Ascending aorta (tissue), 2 donors: ENCODE results near the gene C19orf67. TPM values are rescaled to one million over a fixed set of nuclear protein-coding genes. Genes with fewer than 3 reads are reported as not detected.
A peak's percentile ranks its signal among the peaks of the same experiment; 100 is the strongest.

ENCODE experiments used
- DNase-seq, 2 donors: peaks; one replicate each; pipeline ENCODE4 v3.0.0-alpha.2; 2019; ENCODE audit warnings: low spot score in 2 of 2
- H3K27ac ChIP-seq, 2 donors: fragments of 200-600 bp; sonication (generic); one replicate each; pipeline ENCODE4 v1.5.1; 2016 to 2017; ENCODE audit warnings: mild to moderate bottlenecking in 1 of 2
- H3K27me3 ChIP-seq: fragments of 200-600 bp; sonication (generic); one replicate; pipeline ENCODE4 v1.5.1; 2017
- H3K36me3 ChIP-seq, 2 donors: fragments of 200-600 bp; sonication (generic); one replicate each; pipeline ENCODE4 v1.5.1; 2016
- H3K4me1 ChIP-seq, 2 donors: fragments of 200-600 bp; sonication (generic); one replicate each; pipeline ENCODE4 v1.5.1; 2016 to 2017; ENCODE audit warnings: mild to moderate bottlenecking in 1 of 2
- H3K4me3 ChIP-seq, 2 donors: fragments of 200-600 bp; sonication (generic); one replicate each; pipeline ENCODE4 v1.5.1; 2016 to 2017; ENCODE audit warnings: mild to moderate bottlenecking in 1 of 2
- H3K9me3 ChIP-seq, 2 donors: fragments of 200-600 bp; sonication (generic); one replicate each; pipeline ENCODE4 v1.5.1; 2016
- intact Hi-C: fragments of 100-400 bp; cut with DNase I; formaldehyde crosslinking; loops from one replicate; pipeline ENCODE4 v1.15.1; 2023
- total RNA-seq: library from RNA; depleted of rRNA; stranded (reverse); fragments of >200 nt; gene quantifications from one replicate; pipeline ENCODE4 v1.1.0, GENCODE V29; 2016
- TF ChIP-seq, protein P1 (sequence below), 3 experiments: fragments of 200-600 bp in 2 of 3; fragments of 450-650 bp in 1 of 3; sonication (generic) in 2 of 3; IDR thresholded peaks; one replicate each; pipeline ENCODE4 v1.5.1; 2016 to 2019; ENCODE audit warnings: antibody characterized with exemption in 3 of 3, mild to moderate bottlenecking in 1 of 3, moderate library complexity in 1 of 3

C19orf67 gene
- total RNA-seq, 1 donor from 2014 or later, result not detected

- H3K4me1 ChIP-seq, result peaks cover 4 to 14% of the 10 kb centered on the region in 2 donors
- peak overlapping the region; percentile 80 to 93 for H3K4me3 ChIP-seq
- no peaks in the 10 kb centered on the region for H3K9me3 ChIP-seq
- peak in 1 of 2 donors; percentile 77 for DNase-seq
- intact Hi-C loops, result loop anchor here (2.0 to 5.0 kb wide), 3 partner anchors 35 to 415 kb away; partner anchors contain the start of genes GIPC1 and PRKACA
- H3K36me3 ChIP-seq, result no peaks in the 10 kb centered on the region
- H3K27me3 ChIP-seq, result no peaks in the 10 kb centered on the region
- H3K27ac ChIP-seq, result peak overlapping the region; percentile 92 to 97
- TF ChIP-seq, protein P1, sequence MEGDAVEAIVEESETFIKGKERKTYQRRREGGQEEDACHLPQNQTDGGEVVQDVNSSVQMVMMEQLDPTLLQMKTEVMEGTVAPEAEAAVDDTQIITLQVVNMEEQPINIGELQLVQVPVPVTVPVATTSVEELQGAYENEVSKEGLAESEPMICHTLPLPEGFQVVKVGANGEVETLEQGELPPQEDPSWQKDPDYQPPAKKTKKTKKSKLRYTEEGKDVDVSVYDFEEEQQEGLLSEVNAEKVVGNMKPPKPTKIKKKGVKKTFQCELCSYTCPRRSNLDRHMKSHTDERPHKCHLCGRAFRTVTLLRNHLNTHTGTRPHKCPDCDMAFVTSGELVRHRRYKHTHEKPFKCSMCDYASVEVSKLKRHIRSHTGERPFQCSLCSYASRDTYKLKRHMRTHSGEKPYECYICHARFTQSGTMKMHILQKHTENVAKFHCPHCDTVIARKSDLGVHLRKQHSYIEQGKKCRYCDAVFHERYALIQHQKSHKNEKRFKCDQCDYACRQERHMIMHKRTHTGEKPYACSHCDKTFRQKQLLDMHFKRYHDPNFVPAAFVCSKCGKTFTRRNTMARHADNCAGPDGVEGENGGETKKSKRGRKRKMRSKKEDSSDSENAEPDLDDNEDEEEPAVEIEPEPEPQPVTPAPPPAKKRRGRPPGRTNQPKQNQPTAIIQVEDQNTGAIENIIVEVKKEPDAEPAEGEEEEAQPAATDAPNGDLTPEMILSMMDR (IDR thresholded peaks at IDR 0.05), result no peak
Measured at GRCh38 chr19:14081797-14082674, 3.5 kb downstream of the C19orf67 start.

- H3K27me3 ChIP-seq, result no peaks in the 10 kb centered on the region
- no peaks in the 10 kb centered on the region for H3K36me3 ChIP-seq
- H3K4me3 ChIP-seq, result peak overlapping the region; percentile 80 to 93
- no peaks in the 10 kb centered on the region for H3K9me3 ChIP-seq
- DNase-seq, result peak; percentile 94 to 99
- H3K27ac ChIP-seq, result peak overlapping the region; percentile 92 to 97
- intact Hi-C loops, result loop anchor here (2.0 to 5.0 kb wide), 3 partner anchors 36 to 416 kb away; partner anchors contain the start of genes GIPC1 and PRKACA
- H3K4me1 ChIP-seq, result peaks cover 4 to 14% of the 10 kb centered on the region in 2 donors
- TF ChIP-seq, protein P1 (IDR thresholded peaks at IDR 0.05), result no peak
Measured at GRCh38 chr19:14080887-14081796, 4.4 kb downstream of the C19orf67 start.

DNA sequence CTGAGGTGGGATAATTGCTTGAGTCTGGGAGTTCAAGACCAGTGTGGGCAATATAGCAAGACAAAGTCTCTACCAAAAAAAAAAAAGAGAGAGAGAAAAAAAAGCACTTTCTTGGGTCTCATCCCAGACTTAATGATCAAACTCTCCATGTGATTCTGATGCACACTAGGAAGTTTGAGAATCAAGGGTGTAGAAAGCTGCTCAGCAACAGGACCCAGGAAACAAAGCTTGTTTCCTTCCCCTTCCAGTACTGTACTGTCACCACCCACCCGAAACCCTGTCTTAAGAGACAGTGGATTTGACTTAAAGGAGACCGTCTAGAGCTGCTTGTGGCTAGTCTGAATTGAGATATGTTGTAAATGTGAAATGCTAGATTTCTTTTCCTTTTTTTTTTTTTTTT lies 7.2 kb downstream of the C19orf67 start:
- Histone ChIP-seq H3K9me3 (no peaks in the 10 kb centered on the region), H3K27ac (no peak overlapping the region), H3K4me3 (no peak overlapping the region), H3K36me3 (no peaks in the 10 kb centered on the region), H3K4me1 (peaks cover 4 to 19% of the 10 kb centered on the region in 2 donors), H3K27me3 (no peaks in the 10 kb centered on the region)
- TF ChIP-seq, protein P1 (IDR thresholded peaks at IDR 0.05), result no peak
- intact Hi-C loops, result loop anchor here (10.0 kb wide), 1 partner anchor 294 kb away; no protein-coding TSS in a partner anchor
- DNase-seq, result no peak

- intact Hi-C loops, result loop anchor here (1.0 to 10.0 kb wide), 5 partner anchors 63 to 922 kb away; partner anchors contain the start of genes DCAF15, IER2 and STX10
- Histone ChIP-seq H3K27ac (peak overlapping the region; percentile 90 to 94), H3K4me3 (peak overlapping the region; percentile 62 to 73), H3K36me3 (no peaks in the 10 kb centered on the region), H3K9me3 (no peaks in the 10 kb centered on the region), H3K4me1 (peaks cover 0 to 12% of the 10 kb centered on the region in 2 donors), H3K27me3 (no peaks in the 10 kb centered on the region)
- TF ChIP-seq, protein P1 (IDR thresholded peaks at IDR 0.05), result no peak
- no peak for DNase-seq
Measured at GRCh38 chr19:14073925-14074838, 11.4 kb downstream of the C19orf67 start.
